Spleen (tissue), 11 donors: ENCODE measurements around the gene LYRM2. TPM values are rescaled to one million over a fixed set of nuclear protein-coding genes. Genes with fewer than 3 reads are reported as not detected.

ENCODE experiments used
- DNase-seq: peaks from one replicate; pipeline ENCODE4 v3.0.0-alpha.2; 2020
- H3K27ac ChIP-seq, 8 donors: fragments of 200-600 bp; sonication (generic) in 7 of 8; 1 replicate in 4 of 8; 2 replicates in 4 of 8; pipeline versions ENCODE4 v1.5.0 to v1.8.0; 2016 to 2021; ENCODE audit warnings: inconsistent platforms in 4 of 8, mild to moderate bottlenecking in 4 of 8, moderate library complexity in 1 of 8
- H3K27me3 ChIP-seq, 7 donors: fragments of 200-600 bp; sonication (generic) in 6 of 7; replicated peaks in 1 of 7; 1 replicate in 4 of 7; 2 replicates in 3 of 7; pipeline versions ENCODE4 v1.5.0 to v1.8.0; 2016 to 2021; ENCODE audit warnings: inconsistent platforms in 3 of 7, mild to moderate bottlenecking in 1 of 7
- H3K36me3 ChIP-seq, 6 donors: fragments of 200-600 bp; sonication (generic) in 5 of 6; 1 replicate in 4 of 6; 2 replicates in 2 of 6; pipeline versions ENCODE4 v1.5.0 to v1.8.0; 2016 to 2021; ENCODE audit warnings: inconsistent platforms in 2 of 6
- H3K4me1 ChIP-seq, 6 donors: fragments of 200-600 bp; sonication (generic) in 5 of 6; 1 replicate in 3 of 6; 2 replicates in 3 of 6; pipeline versions ENCODE4 v1.5.0 to v1.8.0; 2016 to 2021; ENCODE audit warnings: inconsistent platforms in 3 of 6
- H3K4me3 ChIP-seq, 8 donors: fragments of 200-600 bp; sonication (generic) in 7 of 8; 1 replicate in 4 of 8; 2 replicates in 4 of 8; pipeline versions ENCODE4 v1.5.0 to v1.8.0; 2016 to 2021; ENCODE audit warnings: inconsistent platforms in 4 of 8, mild to moderate bottlenecking in 4 of 8, moderate library complexity in 2 of 8
- H3K9me3 ChIP-seq, 8 donors: fragments of 200-600 bp; sonication (generic) in 7 of 8; 1 replicate in 4 of 8; 2 replicates in 4 of 8; pipeline versions ENCODE4 v1.5.0 to v1.8.0; 2016 to 2021; ENCODE audit warnings: inconsistent platforms in 4 of 8
- CTCF ChIP-seq, 11 experiments: fragments of 200-600 bp in 7 of 11; fragments of 450-650 bp in 4 of 11; sonication (generic) in 4 of 11; IDR thresholded peaks in 8 of 11; conservative IDR thresholded peaks in 3 of 11; 1 replicate in 7 of 11; 2 replicates in 4 of 11; pipeline versions ENCODE4 v1.4.0 to v1.8.0; 2016 to 2021; ENCODE audit warnings: antibody characterized with exemption in 11 of 11, inconsistent platforms in 4 of 11, mild to moderate bottlenecking in 1 of 11
- POLR2A ChIP-seq, 3 donors: fragments of 450-650 bp; IDR thresholded peaks; one replicate each; pipeline ENCODE4 v1.5.1; 2017; ENCODE audit warnings: antibody characterized with exemption in 3 of 3, mild to moderate bottlenecking in 1 of 3
- POLR2AphosphoS5 ChIP-seq, 3 donors: sonication (generic); formaldehyde crosslinking; IDR thresholded peaks; one replicate each; pipeline ENCODE4 v1.5.1; 2017; ENCODE audit warnings: antibody characterized with exemption in 3 of 3
- WGBS, 5 donors: extraction: QIAGEN DNeasy Blood & Tissue Kit in 3 of 5; methylation state at CpG; one replicate each; pipeline versions ENCODE4 v1.1.5 to v1.1.7; 2013 to 2018; 5-methylcytosine and 5-hydroxymethylcytosine counted together
- intact Hi-C: fragments of 100-400 bp; cut with DNase I; formaldehyde crosslinking; loops from one replicate; pipeline ENCODE4 v1.15.0; 2023; ENCODE audit warnings: low total_unique reads
- polyA plus RNA-seq, 3 donors: library from polyadenylated mRNA; stranded (reverse); fragments of 200-250 nt; gene quantifications; one replicate each; pipeline ENCODE4 v1.2.1, GENCODE V29; 2013
- total RNA-seq, 7 donors: library from RNA; depleted of rRNA in 3 of 7; stranded (reverse); fragments of >200 nt in 3 of 7; fragmentation: NEBNext Ultra II Directional in 4 of 7; extraction: Animal tissue kit (Norgen Biotek cat#: 25700) in 4 of 7; gene quantifications; one replicate each; pipeline versions ENCODE4 v1.1.0 to v1.2.1, GENCODE V29; 2016 to 2021
- donor health status: healthy with polysubstance abuse.
- donor health status: DM: no; HTN: no; CAD: no; lungs with moderate emphysema.
- donor health status: DM: no; HTN: no; CAD: no.
- donor health status: Bipolar disorder and iron deficiency.
- donor health status: healthy.
- donor health status: DM: no; HTN: no; CAD: no.
- donor health status: DM: yes; HTN: yes; CAD: no.

LYRM2 gene
- total and polyA plus RNA-seq, 10 donors = 12.7 to 31.8 (median 24.7) TPM

GRCh38 chr6:89542081-89542857 lies 96.3 kb downstream of the LYRM2 start:
- no peaks in the 10 kb centered on the region for H3K4me1 ChIP-seq
- no peak for DNase-seq
- H3K36me3 ChIP-seq = no peaks in the 10 kb centered on the region
- no peak overlapping the region for H3K27ac ChIP-seq
- H3K9me3 ChIP-seq = no peaks in the 10 kb centered on the region
- WGBS, 5 donors = 86 to 97% (median 92%) methylated on average over 12 of the region's 12 CpGs
- H3K4me3 ChIP-seq = no peak overlapping the region
- intact Hi-C loops = no loop called here
- TF ChIP-seq POLR2AphosphoS5 (IDR thresholded peaks at IDR 0.05) (no peak), POLR2A (IDR thresholded peaks at IDR 0.05) (no peak)
- no peaks in the 10 kb centered on the region for H3K27me3 ChIP-seq

- H3K9me3 ChIP-seq = no peaks in the 10 kb centered on the region
- H3K4me1 ChIP-seq = no peaks in the 10 kb centered on the region
- H3K27me3 ChIP-seq = no peaks in the 10 kb centered on the region
- DNase-seq = no peak
- H3K36me3 ChIP-seq = no peaks in the 10 kb centered on the region
- no peak overlapping the region for H3K4me3 ChIP-seq
- 90 to 99% (median 94%) methylated on average over 2 of the region's 2 CpGs for WGBS, 5 donors
- intact Hi-C loops = no loop called here
- no peak for TF ChIP-seq POLR2A (IDR thresholded peaks at IDR 0.05)
- no peak for TF ChIP-seq CTCF (IDR thresholded peaks at IDR 0.05 in 8 of 11, conservative IDR thresholded peaks at IDR 0.05 in 3 of 11)
- no peak for TF ChIP-seq POLR2AphosphoS5 (IDR thresholded peaks at IDR 0.05)
- no peak overlapping the region for H3K27ac ChIP-seq
Measured at GRCh38 chr6:89539779-89540178, 98.8 kb downstream of the LYRM2 start.

GRCh38 chr6:89536231-89536630 lies 102.3 kb downstream of the LYRM2 start:
- no peak overlapping the region for H3K27ac ChIP-seq
- no peaks in the 10 kb centered on the region for H3K9me3 ChIP-seq
- intact Hi-C loops = no loop called here
- H3K36me3 ChIP-seq = no peaks in the 10 kb centered on the region
- H3K27me3 ChIP-seq = no peaks in the 10 kb centered on the region
- TF ChIP-seq POLR2A (IDR thresholded peaks at IDR 0.05) (no peak), CTCF (IDR thresholded peaks at IDR 0.05 in 8 of 11, conservative IDR thresholded peaks at IDR 0.05 in 3 of 11) (no peak), POLR2AphosphoS5 (IDR thresholded peaks at IDR 0.05) (no peak)
- WGBS, 5 donors = 86 to 97% (median 95%) methylated on average over 5 of the region's 5 CpGs
- no peak overlapping the region for H3K4me3 ChIP-seq
- DNase-seq = no peak
- no peaks in the 10 kb centered on the region for H3K4me1 ChIP-seq

GRCh38 chr6:89530982-89531381 lies 107.6 kb downstream of the LYRM2 start:
- 92 to 97% (median 97%) methylated on average over 11 of the region's 11 CpGs for WGBS, 5 donors
- H3K27ac ChIP-seq = no peak overlapping the region
- intact Hi-C loops = no loop called here
- no peaks in the 10 kb centered on the region for H3K4me1 ChIP-seq
- H3K4me3 ChIP-seq = no peak overlapping the region
- H3K27me3 ChIP-seq = no peaks in the 10 kb centered on the region
- H3K9me3 ChIP-seq = no peaks in the 10 kb centered on the region
- TF ChIP-seq CTCF (IDR thresholded peaks at IDR 0.05 in 8 of 11, conservative IDR thresholded peaks at IDR 0.05 in 3 of 11) = no peak
- TF ChIP-seq POLR2AphosphoS5 (IDR thresholded peaks at IDR 0.05) = no peak
- TF ChIP-seq POLR2A (IDR thresholded peaks at IDR 0.05) = no peak
- no peak for DNase-seq
- no peaks in the 10 kb centered on the region for H3K36me3 ChIP-seq
